GM21515 (cell line): ENCODE data around the gene SH3BP5.

Experiments used
- ATAC-seq: cut with Tn5 transposase; IDR thresholded peaks from one replicate; pipeline ENCODE4 v1.9.1; 2021; ENCODE audit not compliant: unreplicated experiment

Gene SH3BP5

GRCh38 chr3:15207836-15208504 lies 124.4 kb downstream of the SH3BP5 start:
- no peak for ATAC-seq

GRCh38 chr3:15206662-15207576 lies 125.5 kb downstream of the SH3BP5 start:
- peak; percentile 32 for ATAC-seq

GRCh38 chr3:15205934-15206661 lies 126.3 kb downstream of the SH3BP5 start, which contains the start of gene CAPN7:
Gene CAPN7, plus strand, starts transcription at chr3:15206246. Its CDS starts 250 bp downstream, at chr3:15206496.
- peak; percentile 84 for ATAC-seq

- no peak for ATAC-seq
Measured at GRCh38 chr3:15205482-15205933, 126.9 kb downstream of the SH3BP5 start.
